Kidney (tissue), 14 donors: ENCODE measurements around the gene NAT8. TPM values are rescaled to one million over a fixed set of nuclear protein-coding genes. Genes with fewer than 3 reads are reported as not detected.
"Not testable (repeated sequence)": the region's sequence is repeated elsewhere in the genome, so short reads cannot be mapped to it uniquely, and the experiment has no call there.

Experiments
- DNase-seq, 5 donors: peaks; one replicate each; pipeline ENCODE4 v3.0.0-alpha.2; 2013 to 2020
- FAIRE-seq: peaks from 2 replicates; lab custom pipeline; 2012; peaks lifted over from hg19 to GRCh38; lab: Jason Lieb, UNC
- H3K27ac ChIP-seq, 2 donors: one replicate each; pipeline ENCODE4 v1.7.0; 2013; ENCODE audit warnings: low read depth in 2 of 2, low read length in 2 of 2, inconsistent platforms in 1 of 2
- H3K27me3 ChIP-seq: one replicate; pipeline ENCODE4 v1.7.1; 2013; ENCODE audit warnings: low read length, inconsistent platforms; ENCODE audit not compliant: control insufficient read depth, insufficient read depth
- H3K36me3 ChIP-seq, 3 donors: one replicate each; pipeline versions ENCODE4 v1.7.0 to v1.7.1; 2013; ENCODE audit warnings: low read length in 3 of 3, control low read depth in 1 of 3, inconsistent platforms in 1 of 3; ENCODE audit not compliant: insufficient read depth in 3 of 3, control insufficient read depth in 2 of 3
- H3K4me1 ChIP-seq, 3 donors: one replicate each; pipeline versions ENCODE4 v1.7.0 to v1.7.1; 2013; ENCODE audit warnings: low read length in 3 of 3, inconsistent platforms in 1 of 3, low read depth in 1 of 3; ENCODE audit not compliant: control insufficient read depth in 2 of 3, insufficient read depth in 2 of 3
- H3K4me3 ChIP-seq, 3 donors: one replicate each; pipeline versions ENCODE4 v1.7.0 to v1.8.1; 2013; ENCODE audit warnings: low read length in 3 of 3, control low read depth in 1 of 3, inconsistent platforms in 1 of 3
- H3K9ac ChIP-seq, 3 donors: one replicate each; pipeline versions ENCODE4 v1.7.0 to v1.7.1; 2013; ENCODE audit warnings: low read length in 3 of 3, control low read depth in 1 of 3, inconsistent platforms in 1 of 3
- H3K9me3 ChIP-seq, 3 donors: one replicate each; pipeline versions ENCODE4 v1.7.0 to v1.7.1; 2013; ENCODE audit warnings: low read length in 3 of 3, control low read depth in 1 of 3, inconsistent platforms in 1 of 3; ENCODE audit not compliant: control insufficient read depth in 2 of 3, insufficient read depth in 1 of 3
- intact Hi-C: fragments of 100-400 bp; cut with DNase I; formaldehyde crosslinking; loops from one replicate; pipeline ENCODE4 v1.11.1; 2022
- polyA plus RNA-seq: library from polyadenylated mRNA; stranded (reverse); fragments of 350-450 nt; fragmentation: Illumina TruSeq; extraction: RNeasy Lipid Tissue Mini Kit (QIAGEN cat#74804); gene quantifications from one replicate; pipeline ENCODE4 v1.2.3, GENCODE V29; 2014; ENCODE audit warnings: low read depth, low replicate concordance; ENCODE audit not compliant: insufficient read depth
- total RNA-seq: library from RNA; stranded (reverse); fragmentation: NEBNext Ultra II Directional; extraction: Animal tissue kit (Norgen Biotek cat#: 25700); gene quantifications from one replicate; pipeline ENCODE4 v1.2.1, GENCODE V29; 2021
- TF ChIP-seq, protein P1 (sequence below): IDR thresholded peaks from 3 replicates; pipeline ENCODE4 v1.5.1; 2012; ENCODE audit warnings: mild to moderate bottlenecking, moderate library complexity, borderline replicate concordance; ENCODE audit not compliant: insufficient read depth; ENCODE audit errors: extremely low read depth
- donor health status: control.
- donor health status: control.
- donor health status: control.
- donor health status: control.
- donor health status: control.
- donor health status: DM: yes; HTN: yes; CAD: no.
- donor health status: Normal renal cell carcinoma (clear cell type).

The NAT8 gene
- total and polyA plus RNA-seq, 2 donors from 2014 or later = 94.4 to 1,820 TPM

DNA sequence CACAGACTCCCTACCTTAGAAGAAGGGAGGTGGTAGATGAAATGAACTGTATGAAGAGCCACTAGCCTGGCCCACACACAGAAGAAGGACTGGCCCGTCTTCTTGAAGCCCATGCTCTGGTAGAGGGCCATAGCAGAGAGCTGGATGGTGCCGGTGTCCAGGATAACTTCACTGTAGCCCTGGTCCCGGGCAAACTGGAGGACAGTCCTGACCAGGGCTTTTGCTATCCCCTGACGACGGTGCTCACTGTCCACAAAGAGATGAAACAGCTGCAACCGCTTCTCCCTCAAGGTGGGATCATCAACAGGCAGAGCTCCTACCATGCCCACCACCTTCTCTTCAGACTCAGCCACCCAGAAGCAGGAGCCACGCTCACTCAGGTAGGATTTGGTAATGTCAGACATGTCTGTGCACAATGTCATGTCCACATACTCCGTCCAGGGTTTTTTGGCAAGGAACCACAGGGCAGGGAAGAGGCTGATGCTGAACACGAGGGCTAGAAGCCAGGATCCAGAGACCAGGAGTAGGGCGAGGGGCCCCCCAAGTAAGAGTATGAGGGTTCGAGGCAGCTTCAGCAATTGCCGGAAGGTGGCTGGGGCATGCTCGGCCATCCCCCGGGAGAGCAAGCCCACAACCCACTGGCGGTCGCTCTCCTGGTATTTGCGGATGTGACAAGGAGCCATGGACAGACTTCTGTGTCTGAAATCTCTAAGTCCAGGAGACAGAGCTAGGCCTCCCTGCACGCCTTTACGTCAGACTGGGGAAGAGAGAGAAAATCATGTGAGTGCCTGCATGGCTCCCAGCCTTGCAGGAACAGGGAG is 1.1 kb downstream of the NAT8 start:
- intact Hi-C loops = no loop called here
- peaks cover 4 to 15% (median 15%) of the 10 kb centered on the region in 3 donors for H3K4me1 ChIP-seq
- peaks cover 0 to 4% (median 0%) of the 10 kb centered on the region in 3 donors for H3K9me3 ChIP-seq
- H3K9ac ChIP-seq = peak overlapping the region in 2 of 3 donors; percentile 50 to 94
- DNase-seq (no peak), FAIRE-seq (no peak)
- H3K36me3 ChIP-seq = peaks cover 0 to 9% (median 0%) of the 10 kb centered on the region in 3 donors
- H3K27me3 ChIP-seq = no peaks in the 10 kb centered on the region
- peak overlapping the region; percentile 11 to 89 (median 75) for H3K4me3 ChIP-seq
- TF ChIP-seq, protein P1, sequence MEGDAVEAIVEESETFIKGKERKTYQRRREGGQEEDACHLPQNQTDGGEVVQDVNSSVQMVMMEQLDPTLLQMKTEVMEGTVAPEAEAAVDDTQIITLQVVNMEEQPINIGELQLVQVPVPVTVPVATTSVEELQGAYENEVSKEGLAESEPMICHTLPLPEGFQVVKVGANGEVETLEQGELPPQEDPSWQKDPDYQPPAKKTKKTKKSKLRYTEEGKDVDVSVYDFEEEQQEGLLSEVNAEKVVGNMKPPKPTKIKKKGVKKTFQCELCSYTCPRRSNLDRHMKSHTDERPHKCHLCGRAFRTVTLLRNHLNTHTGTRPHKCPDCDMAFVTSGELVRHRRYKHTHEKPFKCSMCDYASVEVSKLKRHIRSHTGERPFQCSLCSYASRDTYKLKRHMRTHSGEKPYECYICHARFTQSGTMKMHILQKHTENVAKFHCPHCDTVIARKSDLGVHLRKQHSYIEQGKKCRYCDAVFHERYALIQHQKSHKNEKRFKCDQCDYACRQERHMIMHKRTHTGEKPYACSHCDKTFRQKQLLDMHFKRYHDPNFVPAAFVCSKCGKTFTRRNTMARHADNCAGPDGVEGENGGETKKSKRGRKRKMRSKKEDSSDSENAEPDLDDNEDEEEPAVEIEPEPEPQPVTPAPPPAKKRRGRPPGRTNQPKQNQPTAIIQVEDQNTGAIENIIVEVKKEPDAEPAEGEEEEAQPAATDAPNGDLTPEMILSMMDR = no peak
- peak overlapping the region; percentile 88 to 91 for H3K27ac ChIP-seq

DNA sequence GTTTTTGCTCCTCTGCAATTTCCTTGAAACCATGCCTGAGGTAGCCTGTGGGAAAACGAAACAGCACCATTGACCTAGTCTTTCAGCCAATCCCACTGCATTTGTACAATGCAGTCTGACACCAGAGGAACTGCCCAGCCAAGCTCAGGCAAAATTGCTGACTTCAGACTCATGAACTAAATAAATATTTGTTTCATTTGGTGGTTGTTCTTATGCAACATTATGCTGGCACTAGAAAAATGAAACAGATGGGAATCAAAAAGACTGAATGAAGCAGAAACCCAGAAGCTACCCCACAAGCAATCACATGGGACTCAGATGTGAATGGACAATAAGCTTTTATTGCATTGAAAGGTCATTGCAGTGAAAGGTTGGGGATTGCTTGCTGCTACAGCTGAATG is 1.7 kb downstream of the NAT8 start:
- peak overlapping the region; percentile 88 to 91 for H3K27ac ChIP-seq
- peak overlapping the region in 1 of 3 donors; percentile 94 for H3K9ac ChIP-seq
- H3K9me3 ChIP-seq = peaks cover 0 to 4% (median 0%) of the 10 kb centered on the region in 3 donors
- no peaks in the 10 kb centered on the region for H3K27me3 ChIP-seq
- peaks cover 4 to 15% (median 15%) of the 10 kb centered on the region in 3 donors for H3K4me1 ChIP-seq
- H3K4me3 ChIP-seq = peak overlapping the region in 2 of 3 donors; percentile 75 to 89
- DNase-seq = peak in 1 of 5 donors; percentile 3
- TF ChIP-seq, protein P1 = no peak
- intact Hi-C loops = no loop called here
- H3K36me3 ChIP-seq = peaks cover 0 to 9% (median 0%) of the 10 kb centered on the region in 3 donors
- FAIRE-seq = no peak

DNA sequence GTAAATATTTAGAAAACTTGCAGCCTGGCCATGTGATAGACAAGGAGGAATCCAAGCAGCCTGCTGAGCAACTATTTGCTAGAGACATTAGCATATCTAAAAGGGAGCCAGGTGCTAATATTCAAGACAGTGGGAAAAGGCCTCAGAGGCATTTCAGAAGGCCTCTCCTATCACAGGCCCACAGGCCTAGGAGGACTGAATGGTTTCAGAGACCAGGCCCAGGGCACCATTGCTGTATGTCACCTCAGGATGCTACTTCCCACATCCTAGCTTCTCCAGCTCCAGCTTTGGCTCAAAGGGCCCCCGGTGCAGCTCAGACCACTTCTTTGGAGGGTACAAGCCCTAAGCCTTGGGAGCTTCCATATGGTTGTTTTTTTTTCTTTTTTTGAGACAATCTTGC is 3.8 kb downstream of the NAT8 start:
- TF ChIP-seq, protein P1 = no peak

DNA sequence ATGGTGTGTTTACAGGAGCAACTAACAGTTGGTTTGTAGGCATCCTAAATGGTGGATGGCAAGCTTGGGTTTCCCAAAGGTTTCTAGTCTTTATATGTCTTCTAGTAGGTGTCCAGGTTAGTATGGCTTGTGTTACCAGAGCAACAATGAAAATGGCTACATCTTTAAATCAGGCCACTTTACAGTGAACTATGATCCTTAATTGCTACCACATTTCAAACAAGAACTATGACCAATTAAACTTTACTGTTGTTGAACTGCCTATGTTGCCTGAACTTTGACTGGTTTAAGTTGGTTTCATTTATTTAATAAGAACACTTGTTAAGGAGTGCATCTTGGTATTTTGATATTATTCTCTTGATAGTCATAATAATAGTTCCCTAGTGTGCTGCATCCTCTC is 5.2 kb downstream of the NAT8 start:
- H3K9ac ChIP-seq, intact Hi-C loops, H3K27me3 ChIP-seq, H3K4me3 ChIP-seq, FAIRE-seq, H3K4me1 ChIP-seq, H3K9me3 ChIP-seq, H3K36me3 ChIP-seq, DNase-seq, H3K27ac ChIP-seq: not testable (repeated sequence)

More for the DNA sequence above, 3.8 kb downstream of the NAT8 start:
- Histone ChIP-seq H3K9me3 (peaks cover 0 to 4% (median 0%) of the 10 kb centered on the region in 3 donors), H3K4me1 (peaks cover 4 to 15% (median 15%) of the 10 kb centered on the region in 3 donors), H3K9ac (no peak overlapping the region), H3K4me3 (peak overlapping the region in 1 of 3 donors; percentile 89), H3K27ac (peak overlapping the region in 1 of 2 donors; percentile 43), H3K36me3 (peaks cover 0 to 9% (median 0%) of the 10 kb centered on the region in 3 donors), H3K27me3 (no peaks in the 10 kb centered on the region)
- intact Hi-C loops = no loop called here
- no peak for DNase-seq
- no peak for FAIRE-seq

DNA sequence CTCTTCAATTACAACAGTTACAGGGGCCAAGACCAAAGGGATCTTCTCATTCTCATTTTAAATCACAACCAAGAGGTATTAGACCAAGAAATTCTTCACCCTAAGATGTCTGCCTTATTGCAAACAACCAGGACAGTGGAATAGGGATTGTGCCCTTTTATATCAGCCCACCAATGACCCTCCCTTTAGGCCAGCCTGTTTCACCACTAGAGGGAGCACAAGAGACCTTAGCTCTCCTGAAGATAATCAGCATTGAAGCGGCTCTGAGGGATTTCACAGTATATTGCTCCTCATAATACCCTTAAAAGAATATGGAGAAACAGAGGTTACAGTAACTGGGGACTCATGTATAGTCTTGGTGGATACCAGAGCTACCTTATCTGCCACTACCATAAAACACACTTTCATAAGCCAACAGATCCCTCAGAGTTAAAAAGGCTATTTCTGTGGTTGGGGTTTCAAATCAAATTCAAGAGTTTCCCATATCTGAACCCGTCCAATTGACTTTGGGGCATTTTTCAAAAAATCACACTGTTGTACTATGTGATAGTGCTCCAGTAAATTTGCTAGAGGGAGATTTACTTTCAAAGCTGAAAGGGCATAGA is 11.5 kb downstream of the NAT8 start:
- intact Hi-C loops, H3K27ac ChIP-seq, H3K4me1 ChIP-seq, DNase-seq, H3K27me3 ChIP-seq, H3K9me3 ChIP-seq, H3K9ac ChIP-seq, FAIRE-seq, H3K36me3 ChIP-seq, H3K4me3 ChIP-seq: not testable (repeated sequence)
